ENCODE results near the gene PSMB1. TPM values are rescaled to one million over a fixed set of nuclear protein-coding genes. Genes with fewer than 3 reads are reported as not detected.

The PSMB1 gene
- total and polyA plus RNA-seq, 4 experiments from 2014 or later: 94.2 to 705 (median 272) TPM

DNA sequence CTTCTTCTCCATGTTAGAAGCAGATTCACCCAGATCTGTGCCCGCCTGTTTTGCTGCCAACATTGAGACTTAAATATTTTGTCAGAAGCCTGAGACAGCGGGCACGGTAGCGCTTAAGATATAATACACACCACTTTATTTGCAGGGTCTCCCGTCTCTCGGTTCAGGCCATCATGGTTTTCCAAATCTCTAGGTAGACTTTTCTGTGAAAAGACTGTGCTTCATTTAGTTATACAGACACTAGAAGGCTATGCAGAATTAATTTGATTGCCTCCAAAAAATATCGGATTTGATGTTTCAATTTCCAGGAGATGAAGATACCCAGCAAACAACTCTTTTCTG lies 1.7 kb upstream of the PSMB1 start:
- ChIA-PET POLR2A (ENCODE audit: partially characterized antibody) (interaction anchor here (1.4 to 4.1 kb wide), 4 partner anchors 11 to 802 kb away, joined by 7 to 94 read pairs (median 22); partner anchors contain the start of genes DYNLT2, ERMARD, FAM120B and PDCD2), CTCF (ENCODE audit: partially characterized antibody) (no interaction called here)

DNA sequence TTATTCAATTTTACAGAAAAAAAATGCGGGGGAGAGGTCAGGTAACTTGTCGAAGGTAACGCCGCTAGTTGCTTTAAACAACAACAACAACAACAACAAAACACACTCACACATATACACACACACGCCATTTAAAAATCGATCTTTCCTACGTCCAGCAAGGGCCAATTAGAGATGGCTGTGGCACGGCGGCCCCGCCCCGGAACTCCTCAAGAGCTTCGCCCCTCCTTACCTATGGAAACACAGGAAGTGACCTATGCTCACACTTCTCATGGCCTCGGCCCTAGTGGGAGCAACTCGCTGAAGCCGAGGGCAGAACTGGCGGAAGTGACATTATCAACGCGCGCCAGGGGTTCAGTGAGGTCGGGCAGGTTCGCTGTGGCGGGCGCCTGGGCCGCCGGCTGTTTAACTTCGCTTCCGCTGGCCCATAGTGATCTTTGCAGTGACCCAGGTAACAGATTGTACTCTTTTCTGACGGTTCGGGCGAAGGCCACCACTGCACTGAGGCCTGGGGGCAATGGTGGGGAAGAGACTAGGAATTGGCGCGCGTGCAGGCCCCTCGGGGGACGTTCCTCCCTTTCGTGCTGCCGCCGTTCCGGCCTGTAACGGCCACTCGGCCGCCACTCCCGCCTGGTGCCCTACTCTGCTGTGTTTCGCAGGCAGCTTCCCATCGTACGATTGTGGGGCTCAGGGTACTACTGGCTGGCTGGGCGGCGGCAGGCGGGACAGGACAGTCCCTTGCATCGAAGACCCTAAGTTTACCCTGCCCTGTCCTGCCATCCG lies 1.1 kb upstream of the PSMB1 start, which contains the start of gene TBP:
Gene TBP (plus strand): TSS at position 357 of the 783 bp plus-strand sequence. CDS start 2,661 bp downstream, outside the sequence.
- Mint-ChIP-seq H3K27ac (no peak within 1 kb of the TSS), H3K36me3 (peaks cover 12 to 33% of the 10 kb centered on the region in 2 donors), H3K4me3 (no peak within 1 kb of the TSS), H3K27me3 (no peaks in the 10 kb centered on the region), H3K4me1 (peaks cover 10 to 37% (median 22%) of the 10 kb centered on the region in 4 donors), H3K9me3 (no peaks in the 10 kb centered on the region)
- ChIA-PET POLR2A (ENCODE audit: partially characterized antibody) (interaction anchor here (0.9 to 4.1 kb wide), 15 partner anchors 8 to 852 kb away, joined by 3 to 94 read pairs (median 7); partner anchors contain the start of genes C6orf120, DYNLT2, ERMARD and FAM120B), CTCF (ENCODE audit: partially characterized antibody) (interaction anchor here (1.0 to 1.6 kb wide), 2 partner anchors 24 to 30 kb away, joined by 4 to 6 read pairs; partner anchors contain the start of gene PDCD2)
- no peaks in the 10 kb centered on the region for H3K9me3 ChIP-seq (ENCODE audit: control insufficient read depth in 1 of 2, low read length in 2 of 2)
- peak; percentile 96 to 99 (median 97) for DNase-seq
- no peaks in the 10 kb centered on the region for H3K27me3 ChIP-seq (ENCODE audit: insufficient read depth, low read length)
- intact Hi-C loops (cut with micrococcal nuclease): loop anchor here (1.0 kb wide), 5 partner anchors 30 to 852 kb away; partner anchors contain the start of genes C6orf120, DYNLT2, ERMARD and FAM120B
- H3K36me3 ChIP-seq (ENCODE audit: insufficient read depth, low read length): peaks cover 16% of the 10 kb centered on the region
- peak within 1 kb of the TSS; percentile 94 for H3K27ac ChIP-seq (ENCODE audit: low read depth, low read length)
- peaks cover 53% of the 10 kb centered on the region for H3K4me1 ChIP-seq (ENCODE audit: insufficient read depth, low read length)
- H3K4me3 ChIP-seq (ENCODE audit: low read length in 2 of 2): peak within 1 kb of the TSS; percentile 63 to 85

More for the DNA sequence above, 1.7 kb upstream of the PSMB1 start:
- Mint-ChIP-seq H3K27me3 (no peaks in the 10 kb centered on the region), H3K4me1 (peaks cover 16 to 34% (median 23%) of the 10 kb centered on the region in 4 donors), H3K4me3 (no peak overlapping the region), H3K9me3 (no peaks in the 10 kb centered on the region), H3K27ac (no peak overlapping the region), H3K36me3 (peaks cover 7 to 32% of the 10 kb centered on the region in 2 donors)
- H3K36me3 ChIP-seq (ENCODE audit: insufficient read depth, low read length): peaks cover 11% of the 10 kb centered on the region
- H3K27me3 ChIP-seq (ENCODE audit: insufficient read depth, low read length): no peaks in the 10 kb centered on the region
- H3K4me1 ChIP-seq (ENCODE audit: insufficient read depth, low read length): peaks cover 47% of the 10 kb centered on the region
- intact Hi-C loops (cut with micrococcal nuclease): loop anchor here (1.0 kb wide), 5 partner anchors 30 to 852 kb away; partner anchors contain the start of genes C6orf120, DYNLT2, ERMARD and FAM120B
- H3K9me3 ChIP-seq (ENCODE audit: control insufficient read depth in 1 of 2, low read length in 2 of 2): no peaks in the 10 kb centered on the region
- peak overlapping the region; percentile 63 to 85 for H3K4me3 ChIP-seq (ENCODE audit: low read length in 2 of 2)
- DNase-seq: no peak
- H3K27ac ChIP-seq (ENCODE audit: low read depth, low read length): peak overlapping the region; percentile 94

DNA sequence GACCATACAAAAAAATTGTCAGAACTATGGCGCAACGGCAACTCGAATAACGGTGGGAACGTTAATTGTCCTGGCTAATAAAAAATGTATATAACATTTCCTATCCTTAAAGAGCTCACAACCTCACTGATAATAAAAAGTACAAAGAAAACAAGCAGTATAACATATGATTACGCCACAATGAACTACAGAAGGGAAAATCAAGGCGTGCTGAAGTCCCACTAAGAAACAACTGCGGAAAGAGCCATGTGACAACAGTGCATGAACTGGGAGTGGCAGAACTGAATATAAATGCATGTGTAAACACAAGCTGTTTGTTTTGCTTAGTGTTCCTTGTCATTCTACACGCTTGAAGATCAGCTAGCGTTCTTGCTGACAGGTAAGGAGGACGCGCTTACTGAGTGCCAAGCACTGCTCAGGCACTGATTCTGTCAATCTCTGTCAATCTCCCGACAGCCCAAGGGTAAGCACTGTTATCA lies 466 bp upstream of the PSMB1 start:
- H3K4me1 ChIP-seq (ENCODE audit: insufficient read depth, low read length): peaks cover 59% of the 10 kb centered on the region
- H3K27me3 ChIP-seq (ENCODE audit: insufficient read depth, low read length): no peaks in the 10 kb centered on the region
- no peaks in the 10 kb centered on the region for H3K9me3 ChIP-seq (ENCODE audit: control insufficient read depth in 1 of 2, low read length in 2 of 2)
- Mint-ChIP-seq H3K27me3 (no peaks in the 10 kb centered on the region), H3K9me3 (no peaks in the 10 kb centered on the region), H3K4me3 (no peak overlapping the region), H3K27ac (no peak overlapping the region), H3K36me3 (peaks cover 18 to 36% of the 10 kb centered on the region in 2 donors), H3K4me1 (peaks cover 8 to 39% (median 19%) of the 10 kb centered on the region in 4 donors)
- ChIA-PET POLR2A (ENCODE audit: partially characterized antibody) (interaction anchor here (0.9 to 4.1 kb wide), 15 partner anchors 8 to 852 kb away, joined by 3 to 94 read pairs (median 7); partner anchors contain the start of genes C6orf120, DYNLT2, ERMARD and FAM120B), CTCF (ENCODE audit: partially characterized antibody) (interaction anchor here (1.0 to 1.6 kb wide), 2 partner anchors 23 to 31 kb away, joined by 4 to 6 read pairs; partner anchors contain the start of gene PDCD2)
- peaks cover 20% of the 10 kb centered on the region for H3K36me3 ChIP-seq (ENCODE audit: insufficient read depth, low read length)
- peak overlapping the region; percentile 94 for H3K27ac ChIP-seq (ENCODE audit: low read depth, low read length)
- H3K4me3 ChIP-seq (ENCODE audit: low read length in 2 of 2): peak overlapping the region; percentile 63 to 85
- DNase-seq: peak in 1 of 5 donors; percentile 81
- intact Hi-C loops (cut with micrococcal nuclease): loop anchor here (1.0 kb wide), 5 partner anchors 31 to 851 kb away; partner anchors contain the start of genes C6orf120, DYNLT2, ERMARD and FAM120B

DNA sequence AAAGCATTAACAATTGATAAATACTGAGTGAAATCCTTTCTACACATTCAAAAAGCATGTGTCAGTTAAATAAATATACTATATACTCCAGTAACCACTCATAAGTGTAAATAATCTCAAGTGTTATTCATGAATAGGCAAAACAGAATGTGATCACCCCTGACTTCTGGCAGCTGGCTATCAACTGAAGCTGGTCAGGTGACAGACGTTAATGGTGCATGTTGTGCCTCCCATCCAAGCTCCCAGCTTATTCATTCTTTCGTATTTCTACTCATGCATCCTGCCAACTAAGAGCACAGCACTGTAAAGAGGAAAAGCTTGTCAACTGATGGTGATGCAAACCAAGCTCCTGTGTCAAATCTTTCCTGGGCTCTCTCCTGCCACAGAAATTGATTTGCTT lies 7.7 kb downstream of the PSMB1 start:
- peaks cover 19 to 30% (median 25%) of the 10 kb centered on the region in 4 donors for H3K4me1 Mint-ChIP-seq
- Histone ChIP-seq H3K9me3 (ENCODE audit: control insufficient read depth in 1 of 2, low read length in 2 of 2) (no peaks in the 10 kb centered on the region), H3K4me1 (ENCODE audit: insufficient read depth, low read length) (peaks cover 19% of the 10 kb centered on the region), H3K4me3 (ENCODE audit: low read length in 2 of 2) (no peak overlapping the region), H3K36me3 (ENCODE audit: insufficient read depth, low read length) (peaks cover 85% of the 10 kb centered on the region), H3K27ac (ENCODE audit: low read depth, low read length) (no peak overlapping the region), H3K27me3 (ENCODE audit: insufficient read depth, low read length) (no peaks in the 10 kb centered on the region)
- H3K4me3 Mint-ChIP-seq: no peak overlapping the region
- no peak for DNase-seq
- peaks cover 48 to 93% of the 10 kb centered on the region in 2 donors for H3K36me3 Mint-ChIP-seq
- H3K27ac Mint-ChIP-seq: peak overlapping the region in 1 of 7 donors; percentile 35
- H3K9me3 Mint-ChIP-seq: no peaks in the 10 kb centered on the region
- CTCF ChIA-PET (ENCODE audit: partially characterized antibody): no interaction called here
- intact Hi-C loops (cut with micrococcal nuclease): no loop called here
- no peaks in the 10 kb centered on the region for H3K27me3 Mint-ChIP-seq
- POLR2A ChIA-PET (ENCODE audit: partially characterized antibody): interaction anchor here (1.2 kb wide), 1 partner anchor 8 kb away, joined by 4 read pairs; no protein-coding TSS in a partner anchor

DNA sequence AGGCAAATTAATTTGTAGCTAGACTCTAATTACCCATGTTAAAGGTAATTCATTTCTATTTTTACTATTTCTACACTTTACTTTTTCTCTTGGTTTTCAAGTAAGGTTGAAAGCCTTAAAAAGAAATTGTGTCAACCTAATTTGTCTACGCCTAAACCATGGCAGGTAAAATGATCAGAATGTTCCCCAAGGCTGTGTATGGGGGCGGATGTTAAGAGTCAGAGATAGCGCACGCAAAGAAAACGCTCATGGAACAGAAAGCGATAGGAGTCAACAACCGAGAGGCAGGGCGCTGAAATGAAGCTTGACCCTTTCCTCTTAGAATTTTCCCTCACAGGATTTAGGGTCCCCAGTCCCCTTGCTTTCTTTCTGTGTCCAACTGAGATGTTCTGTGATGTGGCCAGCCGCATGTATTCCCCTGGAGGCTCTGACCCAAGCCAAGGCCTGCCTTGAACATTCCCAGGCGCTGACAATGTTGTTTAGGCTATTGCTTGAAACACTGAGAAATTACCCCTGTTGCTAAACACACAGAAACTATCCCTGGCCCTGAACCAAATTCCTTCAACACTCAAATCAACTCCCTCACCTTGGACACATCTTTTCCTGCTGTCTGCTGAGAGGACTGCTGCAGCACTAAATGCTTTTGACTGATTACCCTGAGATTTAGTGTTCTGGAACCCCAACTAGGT lies 10.9 kb downstream of the PSMB1 start:
- Histone ChIP-seq H3K4me1 (ENCODE audit: insufficient read depth, low read length) (no peaks in the 10 kb centered on the region), H3K27me3 (ENCODE audit: insufficient read depth, low read length) (no peaks in the 10 kb centered on the region), H3K27ac (ENCODE audit: low read depth, low read length) (no peak overlapping the region), H3K4me3 (ENCODE audit: low read length in 2 of 2) (no peak overlapping the region), H3K36me3 (ENCODE audit: insufficient read depth, low read length) (peaks cover 91% of the 10 kb centered on the region), H3K9me3 (ENCODE audit: control insufficient read depth in 1 of 2, low read length in 2 of 2) (no peaks in the 10 kb centered on the region)
- no peaks in the 10 kb centered on the region for H3K9me3 Mint-ChIP-seq
- no peak for DNase-seq
- no peaks in the 10 kb centered on the region for H3K27me3 Mint-ChIP-seq
- H3K4me1 Mint-ChIP-seq: peaks cover 10 to 27% (median 20%) of the 10 kb centered on the region in 4 donors
- no peak overlapping the region for H3K4me3 Mint-ChIP-seq
- H3K36me3 Mint-ChIP-seq: peaks cover 48 to 88% of the 10 kb centered on the region in 2 donors
- peak overlapping the region in 2 of 7 donors; percentile 41 to 55 for H3K27ac Mint-ChIP-seq
- POLR2A ChIA-PET (ENCODE audit: partially characterized antibody): interaction anchor here (2.6 kb wide), 1 partner anchor 12 kb away, joined by 7 read pairs; the partner anchor contains the start of gene TBP
- CTCF ChIA-PET (ENCODE audit: partially characterized antibody): interaction anchor here (1.2 to 3.1 kb wide), 2 partner anchors 12 to 752 kb away, joined by 4 to 25 read pairs; no protein-coding TSS in a partner anchor
- intact Hi-C loops (cut with micrococcal nuclease): no loop called here

DNA sequence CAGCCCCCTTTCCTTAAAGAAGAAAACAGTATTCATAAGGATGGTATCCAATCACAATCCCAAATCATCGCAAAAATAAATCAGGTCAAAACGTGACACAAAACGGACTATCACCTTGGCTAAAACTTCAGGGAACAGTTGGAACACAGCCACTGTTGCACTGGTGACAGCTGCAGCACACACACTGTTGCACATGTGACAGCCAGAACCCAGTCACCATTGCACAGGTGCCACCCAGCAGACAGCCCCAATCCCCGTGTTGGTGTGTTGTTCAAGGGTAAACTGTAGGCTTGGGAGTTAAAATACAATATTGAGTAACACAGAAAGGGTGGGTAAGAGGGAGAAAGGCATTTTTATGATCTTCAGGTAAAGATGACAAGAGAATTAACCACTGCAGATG lies 15.8 kb downstream of the PSMB1 start:
- H3K36me3 ChIP-seq (ENCODE audit: insufficient read depth, low read length): peaks cover 88% of the 10 kb centered on the region
- POLR2A ChIA-PET (ENCODE audit: partially characterized antibody): no interaction called here
- no peaks in the 10 kb centered on the region for H3K27me3 Mint-ChIP-seq

More for the DNA sequence above, 15.8 kb downstream of the PSMB1 start:
- Mint-ChIP-seq H3K9me3 (no peaks in the 10 kb centered on the region), H3K27ac (no peak overlapping the region), H3K4me3 (no peak overlapping the region), H3K4me1 (peaks cover 6 to 18% (median 18%) of the 10 kb centered on the region in 4 donors), H3K36me3 (peaks cover 59 to 82% of the 10 kb centered on the region in 2 donors)
- CTCF ChIA-PET (ENCODE audit: partially characterized antibody): no interaction called here
- Histone ChIP-seq H3K27me3 (ENCODE audit: insufficient read depth, low read length) (no peaks in the 10 kb centered on the region), H3K27ac (ENCODE audit: low read depth, low read length) (no peak overlapping the region), H3K4me1 (ENCODE audit: insufficient read depth, low read length) (no peaks in the 10 kb centered on the region), H3K4me3 (ENCODE audit: low read length in 2 of 2) (no peak overlapping the region), H3K9me3 (ENCODE audit: control insufficient read depth in 1 of 2, low read length in 2 of 2) (no peaks in the 10 kb centered on the region)
- no peak for DNase-seq
- intact Hi-C loops (cut with micrococcal nuclease): no loop called here

Measured in CD4-positive, alpha-beta memory T cell (primary cell).